Pulmonary artery endothelial cell (primary cell): ENCODE measurements around the gene SKIC2. TPM values are rescaled to one million over a fixed set of nuclear protein-coding genes. Genes with fewer than 3 reads are reported as not detected.
A peak's percentile ranks its signal among the peaks of the same experiment; 100 is the strongest.

Experiments used
- DNase-seq: peaks from one replicate; pipeline ENCODE4 v3.0.0-alpha.2; 2011; ENCODE audit warnings: low read depth, low spot score
- total RNA-seq: library from RNA; depleted of rRNA; stranded (reverse); fragments of >200 nt; gene quantifications from 2 replicates; pipeline ENCODE4 v1.2.3, GENCODE V29; 2014

SKIC2 gene
- total RNA-seq, 1 donor from 2014 or later: 42.9 TPM

DNA sequence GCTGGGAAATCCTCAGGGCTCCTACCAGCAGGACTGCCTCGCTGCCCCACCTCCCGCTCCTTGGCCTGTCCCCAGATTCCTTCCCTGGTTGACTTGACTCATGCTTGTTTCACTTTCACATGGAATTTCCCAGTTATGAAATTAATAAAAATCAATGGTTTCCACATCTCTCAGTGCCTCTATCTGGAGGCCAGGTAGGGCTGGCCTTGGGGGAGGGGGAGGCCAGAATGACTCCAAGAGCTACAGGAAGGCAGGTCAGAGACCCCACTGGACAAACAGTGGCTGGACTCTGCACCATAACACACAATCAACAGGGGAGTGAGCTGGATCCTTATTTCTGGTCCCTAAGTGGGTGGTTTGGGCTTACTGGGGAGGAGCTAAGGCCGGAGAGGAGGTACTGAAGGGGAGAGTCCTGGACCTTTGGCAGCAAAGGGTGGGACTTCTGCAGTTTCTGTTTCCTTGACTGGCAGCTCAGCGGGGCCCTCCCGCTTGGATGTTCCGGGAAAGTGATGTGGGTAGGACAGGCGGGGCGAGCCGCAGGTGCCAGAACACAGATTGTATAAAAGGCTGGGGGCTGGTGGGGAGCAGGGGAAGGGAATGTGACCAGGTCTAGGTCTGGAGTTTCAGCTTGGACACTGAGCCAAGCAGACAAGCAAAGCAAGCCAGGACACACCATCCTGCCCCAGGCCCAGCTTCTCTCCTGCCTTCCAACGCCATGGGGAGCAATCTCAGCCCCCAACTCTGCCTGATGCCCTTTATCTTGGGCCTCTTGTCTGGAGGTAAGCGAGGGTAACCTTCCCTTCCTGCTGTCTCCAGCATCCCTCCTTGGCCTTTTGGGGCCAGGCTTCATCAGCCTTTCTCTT lies 13.2 kb upstream of the SKIC2 start, which contains the start of gene CFB:
Gene CFB, plus strand, starts transcription at position 589 of the 863 bp plus-strand sequence. Its CDS starts 127 bp downstream, at position 716.
- DNase-seq: peak; percentile 22

DNA sequence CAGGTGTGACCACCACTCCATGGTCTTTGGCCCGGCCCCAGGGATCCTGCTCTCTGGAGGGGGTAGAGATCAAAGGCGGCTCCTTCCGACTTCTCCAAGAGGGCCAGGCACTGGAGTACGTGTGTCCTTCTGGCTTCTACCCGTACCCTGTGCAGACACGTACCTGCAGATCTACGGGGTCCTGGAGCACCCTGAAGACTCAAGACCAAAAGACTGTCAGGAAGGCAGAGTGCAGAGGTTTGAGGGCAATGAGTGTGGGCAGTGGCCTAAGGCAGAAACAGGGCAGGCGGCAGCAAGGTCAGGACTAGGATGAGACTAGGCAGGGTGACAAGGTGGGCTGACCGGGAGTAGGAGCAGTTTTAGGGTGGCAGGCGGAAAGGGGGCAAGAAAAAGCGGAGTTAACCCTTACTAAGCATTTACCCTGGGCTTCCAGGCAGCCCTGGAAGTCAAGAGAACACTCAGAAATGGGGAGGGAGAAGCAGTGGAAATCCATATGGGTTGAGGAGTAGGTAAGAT lies 12.5 kb upstream of the SKIC2 start:
- no peak for DNase-seq

DNA sequence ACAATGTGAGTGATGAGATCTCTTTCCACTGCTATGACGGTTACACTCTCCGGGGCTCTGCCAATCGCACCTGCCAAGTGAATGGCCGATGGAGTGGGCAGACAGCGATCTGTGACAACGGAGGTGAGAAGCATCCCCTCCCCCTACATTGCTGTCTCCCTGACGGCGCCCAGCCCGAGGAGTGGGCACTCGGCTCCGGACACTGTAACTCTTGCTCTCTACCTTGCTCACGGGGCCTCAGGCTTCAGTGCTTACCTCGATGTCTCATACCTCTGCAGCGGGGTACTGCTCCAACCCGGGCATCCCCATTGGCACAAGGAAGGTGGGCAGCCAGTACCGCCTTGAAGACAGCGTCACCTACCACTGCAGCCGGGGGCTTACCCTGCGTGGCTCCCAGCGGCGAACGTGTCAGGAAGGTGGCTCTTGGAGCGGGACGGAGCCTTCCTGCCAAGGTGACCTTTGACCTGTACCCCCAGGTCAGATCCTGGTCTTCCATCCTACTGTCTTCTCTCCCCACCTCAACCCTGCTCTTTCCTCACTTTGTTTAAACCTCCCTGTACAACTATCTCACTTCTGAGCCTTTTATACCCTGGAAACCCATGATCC lies 11.8 kb upstream of the SKIC2 start:
- DNase-seq: no peak

DNA sequence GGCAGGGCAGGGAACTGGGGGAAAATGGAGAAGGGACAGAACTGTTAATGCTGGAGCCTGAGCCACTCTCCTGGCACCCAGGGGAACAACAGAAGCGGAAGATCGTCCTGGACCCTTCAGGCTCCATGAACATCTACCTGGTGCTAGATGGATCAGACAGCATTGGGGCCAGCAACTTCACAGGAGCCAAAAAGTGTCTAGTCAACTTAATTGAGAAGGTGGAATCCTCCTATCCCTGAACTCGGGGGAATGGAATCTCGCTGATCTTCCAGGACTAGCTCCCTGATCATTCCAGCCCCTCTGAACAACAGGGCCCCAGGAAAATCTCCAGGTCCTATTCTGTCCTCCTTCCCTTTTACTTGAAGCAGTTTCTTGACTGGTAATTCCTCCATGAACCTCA lies 11.1 kb upstream of the SKIC2 start:
- DNase-seq: no peak

DNA sequence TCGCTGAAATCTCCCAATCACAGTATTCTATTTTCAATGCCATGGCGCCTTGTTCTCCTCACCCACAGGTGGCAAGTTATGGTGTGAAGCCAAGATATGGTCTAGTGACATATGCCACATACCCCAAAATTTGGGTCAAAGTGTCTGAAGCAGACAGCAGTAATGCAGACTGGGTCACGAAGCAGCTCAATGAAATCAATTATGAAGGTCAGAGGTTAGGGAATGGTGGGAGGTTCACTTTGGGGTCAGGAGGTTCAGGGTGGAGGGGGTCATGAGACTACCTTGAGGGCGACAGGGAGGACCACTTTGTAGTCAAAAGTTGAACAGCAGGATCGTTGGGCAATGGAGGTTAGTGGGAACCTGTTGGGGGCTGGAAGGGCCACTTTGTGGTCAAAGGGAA lies 10.7 kb upstream of the SKIC2 start:
- DNase-seq: no peak

DNA sequence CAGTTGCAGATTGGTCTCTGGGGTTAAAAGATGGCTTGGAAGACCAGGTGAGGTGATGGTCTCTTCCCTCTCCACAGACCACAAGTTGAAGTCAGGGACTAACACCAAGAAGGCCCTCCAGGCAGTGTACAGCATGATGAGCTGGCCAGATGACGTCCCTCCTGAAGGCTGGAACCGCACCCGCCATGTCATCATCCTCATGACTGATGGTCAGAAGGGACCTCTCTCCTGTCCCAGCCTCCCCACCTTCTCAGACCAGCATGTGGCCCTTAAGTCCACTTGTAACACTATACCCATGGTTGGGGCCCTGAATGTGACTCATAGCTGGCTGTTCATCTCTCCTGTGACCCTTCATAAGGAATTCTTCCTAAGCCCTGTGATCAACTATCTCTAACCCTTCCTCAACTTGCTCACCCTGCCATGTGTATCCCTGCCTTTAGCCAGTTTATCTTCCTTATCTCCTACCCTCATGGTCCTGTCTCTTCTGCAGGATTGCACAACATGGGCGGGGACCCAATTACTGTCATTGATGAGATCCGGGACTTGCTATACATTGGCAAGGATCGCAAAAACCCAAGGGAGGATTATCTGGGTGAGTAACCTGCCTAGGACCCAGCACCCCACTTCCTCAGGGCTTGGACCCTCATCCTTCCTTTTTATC lies 10.1 kb upstream of the SKIC2 start:
- no peak for DNase-seq

DNA sequence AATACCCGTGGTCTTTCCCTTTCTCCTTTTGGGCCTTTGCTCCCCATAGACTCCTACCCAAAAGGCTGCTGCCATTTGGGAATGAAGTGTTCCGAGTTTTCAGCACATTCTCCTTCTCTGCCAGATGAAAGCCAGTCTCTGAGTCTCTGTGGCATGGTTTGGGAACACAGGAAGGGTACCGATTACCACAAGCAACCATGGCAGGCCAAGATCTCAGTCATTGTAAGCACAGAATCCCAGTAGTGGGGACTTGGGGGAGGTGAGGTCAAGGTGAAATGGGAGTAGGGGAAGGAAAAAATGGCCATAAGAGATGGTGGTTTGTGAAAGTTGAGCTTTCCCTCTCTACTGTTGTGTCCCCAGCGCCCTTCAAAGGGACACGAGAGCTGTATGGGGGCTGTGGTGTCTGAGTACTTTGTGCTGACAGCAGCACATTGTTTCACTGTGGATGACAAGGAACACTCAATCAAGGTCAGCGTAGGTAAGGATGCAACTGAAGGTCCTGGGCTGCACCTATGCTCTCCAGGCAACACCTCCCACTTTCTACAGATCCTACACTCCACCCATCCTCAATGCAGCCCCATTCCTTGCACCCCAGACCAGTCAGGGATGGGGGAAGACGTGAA lies 8.9 kb upstream of the SKIC2 start:
- no peak for DNase-seq

DNA sequence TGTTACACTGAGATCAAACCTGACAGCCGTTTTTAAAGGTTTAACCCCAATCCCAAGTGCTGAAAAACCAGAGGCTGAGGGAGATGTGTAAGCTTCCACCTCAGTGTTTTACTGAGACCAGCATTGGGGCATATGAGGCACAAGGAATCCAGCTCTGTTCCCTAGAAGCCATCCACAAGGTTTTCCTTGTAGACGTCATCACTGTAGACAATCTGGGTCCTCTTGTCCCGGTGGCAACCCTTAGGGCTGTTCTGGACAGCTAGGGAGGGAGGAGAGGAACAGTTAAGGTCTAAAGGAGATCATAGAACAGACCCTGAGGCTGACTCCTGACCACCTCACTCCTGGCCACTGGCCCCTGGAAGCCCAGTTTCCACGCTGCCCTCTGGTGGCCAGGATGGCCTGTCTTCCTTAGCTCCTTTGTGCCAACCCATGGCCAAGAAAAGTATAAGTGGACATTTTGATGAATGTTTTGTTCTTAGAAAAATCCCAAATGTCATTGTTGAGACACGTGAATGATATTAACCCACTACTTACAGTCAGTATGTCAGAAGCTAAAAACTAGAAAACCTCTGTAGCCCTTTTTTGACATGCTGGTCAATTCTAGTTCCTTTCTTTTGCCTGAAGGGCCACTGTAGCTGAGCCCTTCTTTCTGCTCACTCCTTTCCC lies 6.7 kb upstream of the SKIC2 start:
- peak; percentile 13 for DNase-seq

DNA sequence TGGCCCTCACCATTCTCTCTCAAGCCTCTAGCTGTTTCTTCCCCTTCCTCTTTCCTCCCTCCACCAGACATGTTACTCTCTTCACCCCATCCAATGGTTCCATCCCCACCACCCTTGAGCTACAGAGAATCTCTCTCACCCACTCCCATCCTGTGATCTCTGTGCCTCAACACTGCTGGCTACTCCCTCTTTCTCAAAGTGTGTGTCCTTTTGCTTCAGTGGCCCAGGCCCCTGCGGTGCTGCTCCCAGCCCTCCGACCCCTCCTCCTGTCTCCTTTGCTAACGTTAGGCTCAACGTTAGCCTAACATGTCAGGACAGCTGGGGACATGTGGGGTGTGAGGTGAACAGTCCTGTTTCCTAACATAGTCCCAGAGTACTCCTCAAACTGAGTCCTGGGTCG lies 6.1 kb upstream of the SKIC2 start:
- DNase-seq: no peak

DNA sequence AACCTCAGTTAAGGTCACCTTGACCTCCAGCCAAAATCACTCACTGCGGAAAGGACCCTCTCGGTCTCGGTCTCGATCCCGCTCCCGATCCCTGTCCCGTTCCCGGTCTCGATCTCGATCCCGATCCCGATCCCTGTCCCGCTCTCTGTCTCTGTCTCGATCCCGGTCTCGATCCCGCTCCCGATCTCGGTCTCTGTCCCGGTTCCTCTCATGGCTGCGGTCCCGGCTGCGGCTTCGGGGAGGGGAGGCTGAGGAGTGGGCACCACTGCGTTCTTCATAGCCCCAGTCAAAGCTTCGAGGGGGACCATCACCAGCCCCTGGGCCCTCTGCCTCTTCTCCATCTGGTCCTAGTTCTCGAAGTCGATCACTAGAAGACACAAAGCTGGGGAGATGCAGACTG lies 4.5 kb upstream of the SKIC2 start:
- no peak for DNase-seq

DNA sequence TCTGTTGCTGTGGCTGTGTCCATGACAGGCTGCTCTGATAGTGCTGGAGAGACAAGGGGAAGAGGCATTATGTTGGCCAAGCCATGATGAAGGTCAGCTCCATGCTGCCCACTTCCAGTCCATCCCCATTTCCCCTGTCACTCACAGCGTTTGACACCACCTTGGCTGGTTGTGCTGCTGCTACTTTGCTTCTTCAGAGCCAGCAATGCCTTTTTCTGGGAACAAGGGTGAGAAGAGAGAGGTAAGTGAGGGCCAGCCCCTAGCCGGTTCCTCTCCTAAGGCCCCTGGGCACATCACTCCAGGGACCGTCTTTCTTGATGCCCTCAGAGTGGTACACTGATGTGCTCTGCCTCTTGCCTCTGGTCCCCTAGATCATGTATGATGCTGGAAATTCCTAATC lies 2.2 kb upstream of the SKIC2 start:
- DNase-seq: no peak

DNA sequence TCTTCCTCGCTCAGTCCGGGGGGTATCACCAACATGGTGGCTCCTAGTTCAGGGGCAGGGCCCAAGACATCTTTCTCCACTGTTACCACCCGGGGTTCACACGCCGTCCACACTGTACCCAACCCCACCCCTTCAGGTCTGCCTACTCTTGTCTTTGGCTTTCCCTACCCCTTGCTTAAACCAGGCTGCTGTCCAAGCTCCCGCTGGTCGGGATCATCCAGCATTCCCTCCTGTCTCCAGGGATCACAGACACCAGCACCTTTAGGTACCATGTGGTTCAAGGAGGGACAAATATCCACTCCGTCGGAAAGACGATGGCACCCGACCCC lies 599 bp upstream of the SKIC2 start:
- no peak for DNase-seq

DNA sequence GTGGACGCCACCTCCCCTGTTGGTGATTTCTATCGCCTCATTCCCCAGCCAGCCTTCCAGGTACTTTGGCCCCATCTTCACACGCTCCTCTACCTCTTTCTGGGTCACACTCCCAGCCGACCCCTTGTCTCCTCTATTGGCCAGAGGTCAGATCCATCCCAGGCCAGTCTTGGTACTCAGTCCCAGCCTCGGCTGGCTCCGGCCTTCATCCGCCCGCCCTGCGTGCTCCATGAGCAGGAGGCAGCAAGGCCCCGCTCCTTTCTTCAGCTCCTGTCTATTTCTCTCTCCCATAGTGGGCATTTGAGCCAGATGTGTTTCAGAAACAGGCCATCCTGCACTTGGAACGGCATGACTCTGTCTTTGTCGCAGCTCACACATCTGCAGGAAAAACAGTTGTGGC lies 2.6 kb downstream of the SKIC2 start:
- no peak for DNase-seq

DNA sequence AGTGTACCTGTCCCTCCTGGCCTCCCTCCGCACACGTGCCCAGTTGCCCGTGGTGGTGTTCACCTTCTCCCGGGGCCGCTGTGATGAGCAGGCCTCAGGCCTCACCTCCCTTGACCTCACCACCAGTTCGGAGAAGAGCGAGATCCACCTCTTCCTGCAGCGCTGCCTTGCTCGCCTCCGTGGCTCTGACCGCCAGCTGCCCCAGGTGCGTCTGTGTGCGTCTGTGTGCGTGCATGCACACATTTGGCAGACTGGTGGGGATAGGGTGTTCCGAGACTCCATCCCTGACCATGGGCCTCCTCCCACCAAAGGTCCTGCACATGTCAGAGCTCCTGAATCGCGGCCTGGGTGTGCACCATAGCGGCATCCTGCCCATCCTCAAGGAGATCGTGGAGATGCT lies 4.9 kb downstream of the SKIC2 start:
- no peak for DNase-seq

DNA sequence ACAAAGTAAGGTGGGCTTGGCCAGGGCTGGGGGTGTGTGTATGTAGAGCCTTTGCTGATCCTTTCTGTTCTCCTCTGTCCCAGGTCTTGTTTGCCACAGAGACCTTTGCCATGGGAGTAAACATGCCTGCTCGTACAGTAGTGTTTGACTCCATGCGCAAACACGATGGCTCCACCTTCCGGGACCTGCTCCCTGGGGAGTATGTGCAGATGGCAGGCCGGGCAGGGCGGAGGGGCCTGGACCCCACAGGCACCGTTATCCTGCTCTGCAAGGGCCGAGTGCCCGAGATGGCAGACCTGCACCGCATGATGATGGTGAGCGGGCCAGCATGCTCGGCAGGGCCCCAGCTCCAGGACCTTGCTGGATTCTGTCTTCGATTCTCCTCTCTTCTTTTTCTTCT lies 6.7 kb downstream of the SKIC2 start:
- no peak for DNase-seq

DNA sequence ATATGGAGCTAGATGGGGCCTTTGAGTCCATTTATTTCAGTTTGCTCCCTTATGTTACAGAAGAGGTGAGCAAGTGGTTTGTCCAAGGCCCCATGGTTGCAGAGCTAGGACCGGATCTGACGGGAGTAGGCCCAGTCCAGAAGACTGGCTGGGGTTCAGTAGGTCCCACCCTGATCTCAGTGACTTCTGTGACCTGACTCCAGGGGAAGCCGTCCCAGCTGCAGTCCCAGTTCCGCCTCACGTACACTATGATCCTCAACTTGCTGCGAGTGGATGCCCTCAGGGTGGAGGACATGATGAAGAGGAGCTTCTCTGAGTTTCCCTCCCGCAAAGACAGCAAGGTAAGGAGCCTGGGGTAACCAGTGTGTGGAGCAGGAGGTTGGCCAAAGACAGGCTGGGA lies 7.5 kb downstream of the SKIC2 start:
- DNase-seq: no peak

DNA sequence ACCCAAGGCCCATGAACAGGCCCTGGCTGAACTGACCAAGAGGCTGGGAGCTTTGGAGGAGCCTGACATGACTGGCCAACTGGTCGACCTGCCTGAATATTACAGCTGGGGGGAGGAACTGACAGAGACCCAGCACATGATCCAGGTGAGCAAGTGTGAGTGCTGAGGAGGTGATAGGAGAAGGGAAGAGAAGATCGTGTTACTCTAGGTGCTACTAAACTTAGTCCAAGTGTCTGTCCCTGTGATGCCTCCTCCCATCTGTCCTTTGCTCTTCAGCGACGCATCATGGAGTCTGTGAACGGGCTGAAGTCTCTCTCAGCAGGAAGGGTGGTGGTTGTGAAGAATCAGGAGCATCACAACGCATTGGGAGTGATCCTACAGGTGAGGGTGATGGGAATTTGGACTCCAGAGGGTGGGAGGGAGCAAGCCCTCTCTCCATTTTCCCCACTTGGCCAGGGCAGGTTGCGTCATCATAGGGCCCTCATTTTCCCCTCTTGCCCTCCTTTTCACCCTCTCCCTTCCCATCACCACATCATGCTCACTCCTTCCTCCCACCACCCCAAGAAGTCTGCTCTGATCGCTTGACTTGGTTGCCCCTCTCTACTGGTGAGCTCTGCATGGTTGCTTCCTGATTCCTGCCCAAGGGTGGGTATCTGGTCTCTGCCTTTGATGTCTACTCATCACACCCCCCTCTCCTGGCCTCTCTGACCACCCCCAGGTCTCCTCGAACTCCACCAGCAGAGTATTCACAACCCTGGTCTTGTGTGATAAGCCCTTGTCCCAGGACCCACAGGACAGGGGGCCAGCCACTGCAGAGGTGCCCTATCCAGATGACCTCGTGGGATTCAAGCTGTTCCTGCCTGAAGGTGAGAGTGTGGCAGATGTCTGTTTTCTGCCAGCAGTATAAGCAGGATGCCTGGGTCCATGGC lies 8.3 kb downstream of the SKIC2 start:
- DNase-seq: no peak

DNA sequence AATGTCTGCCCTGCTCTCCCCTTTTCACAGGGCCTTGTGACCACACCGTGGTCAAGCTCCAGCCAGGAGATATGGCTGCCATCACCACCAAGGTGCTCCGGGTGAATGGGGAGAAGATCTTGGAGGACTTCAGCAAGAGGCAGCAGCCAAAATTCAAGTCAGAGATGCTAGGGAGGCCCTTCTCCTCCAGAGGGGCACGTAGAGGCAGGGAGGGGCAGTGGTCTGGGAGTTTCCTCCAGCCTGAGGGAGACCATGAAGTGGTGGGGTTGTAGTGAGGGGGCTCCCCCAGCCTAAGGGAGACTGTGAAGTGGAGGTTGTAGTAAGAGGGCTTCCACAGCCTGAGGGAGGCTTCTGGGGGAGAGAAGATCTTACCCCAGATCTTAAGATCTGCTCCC lies 8.9 kb downstream of the SKIC2 start:
- no peak for DNase-seq

DNA sequence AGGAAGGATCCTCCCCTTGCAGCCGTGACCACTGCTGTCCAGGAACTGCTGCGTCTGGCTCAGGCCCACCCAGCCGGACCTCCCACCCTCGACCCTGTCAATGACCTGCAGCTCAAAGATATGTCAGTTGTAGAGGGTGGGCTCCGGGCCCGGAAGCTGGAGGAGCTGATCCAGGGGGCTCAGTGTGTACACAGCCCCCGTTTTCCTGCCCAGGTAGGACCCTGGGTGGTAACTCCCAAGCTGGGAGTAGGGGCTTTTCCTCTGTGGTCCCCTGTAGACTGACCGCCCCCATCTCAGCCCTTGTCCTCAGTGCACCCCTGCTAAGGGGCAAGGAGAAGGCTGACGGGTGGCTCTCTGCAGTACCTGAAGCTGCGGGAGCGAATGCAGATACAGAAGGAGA lies 9.4 kb downstream of the SKIC2 start:
- no peak for DNase-seq
